CD1c-positive myeloid dendritic cell (primary cell): ENCODE data around the gene POGK.
"Not testable (repeated sequence)": the region's sequence is repeated elsewhere in the genome, so short reads cannot be mapped to it uniquely, and the experiment has no call there.

Experiments used
- DNase-seq: peaks from one replicate; pipeline ENCODE4 v3.0.0-alpha.2; 2016; ENCODE audit errors: extremely low spot score

POGK gene

DNA sequence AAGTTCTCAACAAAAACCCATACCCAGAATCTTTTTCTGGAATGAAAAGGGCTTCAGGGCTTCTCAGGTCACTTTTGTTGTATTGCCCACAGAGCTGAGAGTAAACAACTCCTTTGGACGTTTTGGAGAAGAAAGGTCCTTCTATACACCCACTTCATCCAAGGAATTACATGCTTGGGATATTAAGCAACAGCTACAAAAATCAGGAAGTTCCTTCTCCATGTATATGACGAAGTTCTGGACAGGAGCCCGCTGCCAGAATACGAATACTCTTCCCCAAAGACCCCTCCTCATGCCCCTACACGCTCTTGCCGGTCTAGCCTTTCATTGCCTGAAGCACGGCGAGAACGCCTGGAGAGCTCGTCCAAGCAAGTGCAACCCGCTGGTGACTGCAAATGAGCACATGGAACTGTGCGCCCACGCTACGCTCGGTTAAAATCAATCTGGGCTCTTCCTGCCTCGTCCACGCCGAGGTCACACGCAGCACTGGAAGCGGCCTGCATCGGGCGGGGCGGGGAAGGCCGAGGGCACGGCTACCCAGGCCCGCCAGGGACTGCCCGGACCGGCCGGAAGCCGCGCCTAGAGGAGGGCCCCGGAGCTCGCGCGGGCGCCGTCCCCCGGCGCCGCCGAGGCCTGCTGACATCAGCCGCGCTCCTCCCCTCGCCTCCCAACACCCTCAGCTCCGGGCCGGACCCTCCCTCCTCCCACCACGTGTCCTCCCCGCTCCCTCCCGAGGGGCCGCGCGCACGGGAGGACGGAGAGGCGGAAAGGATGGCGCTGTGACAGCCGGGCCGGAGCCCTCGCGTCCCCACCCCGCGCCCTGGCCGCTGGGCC is at the start of gene POGK:
Gene POGK, plus strand, starts transcription at position 710 of the 834 bp plus-strand sequence. CDS start 1,482 bp downstream, outside the sequence.
- DNase-seq = peak; percentile 95

GRCh38 chr1:166796620-166797236 is 42.5 kb upstream of the POGK start:
- no peak for DNase-seq

- DNase-seq = no peak
These were observed 30.3 kb upstream of the POGK start for GRCh38 chr1:166808952-166809351.

- DNase-seq = no peak
These were observed 27.6 kb upstream of the POGK start for GRCh38 chr1:166811691-166812090.

- no peak for DNase-seq
These were observed 25.6 kb upstream of the POGK start for GRCh38 chr1:166813508-166814223.

DNA sequence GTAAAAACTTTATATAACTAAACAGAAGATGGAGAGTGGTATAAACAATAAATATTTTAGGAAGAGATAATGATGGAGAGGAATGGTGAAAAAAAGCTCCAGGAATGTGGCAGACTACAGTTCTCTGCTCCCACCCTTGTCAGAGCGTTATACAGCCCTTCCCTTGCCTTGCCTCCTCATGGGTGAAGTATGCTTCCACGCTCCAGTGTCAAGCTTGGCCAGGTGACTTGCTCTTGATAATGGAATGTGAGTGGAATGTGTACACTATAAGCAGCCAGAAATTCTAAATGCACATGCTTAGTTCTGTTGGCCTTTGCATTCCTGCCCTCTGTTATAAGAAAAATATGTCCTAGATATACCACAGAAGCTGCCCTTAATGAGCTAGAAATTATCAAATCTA is 24.7 kb upstream of the POGK start:
- no peak for DNase-seq

DNA sequence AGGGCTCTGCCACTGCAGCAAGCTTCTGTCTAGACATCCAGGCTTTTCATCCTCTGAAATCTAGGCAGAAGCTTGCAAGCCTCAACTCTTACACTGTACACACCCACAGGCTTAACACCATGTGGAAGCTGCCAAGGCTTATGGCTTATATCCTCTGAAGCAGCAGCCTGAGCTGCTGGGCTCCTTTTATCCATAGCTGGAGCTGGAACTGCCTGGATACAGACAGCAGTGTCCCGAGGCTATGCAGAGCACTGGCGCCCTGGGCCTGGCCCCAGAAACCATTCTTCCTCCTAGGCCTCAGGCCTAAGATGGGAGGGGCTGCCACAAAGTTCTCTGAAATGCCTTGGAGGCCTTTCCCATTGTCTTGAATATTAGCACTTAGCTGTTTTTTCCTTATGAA is 19.3 kb upstream of the POGK start:
- DNase-seq = no peak

DNA sequence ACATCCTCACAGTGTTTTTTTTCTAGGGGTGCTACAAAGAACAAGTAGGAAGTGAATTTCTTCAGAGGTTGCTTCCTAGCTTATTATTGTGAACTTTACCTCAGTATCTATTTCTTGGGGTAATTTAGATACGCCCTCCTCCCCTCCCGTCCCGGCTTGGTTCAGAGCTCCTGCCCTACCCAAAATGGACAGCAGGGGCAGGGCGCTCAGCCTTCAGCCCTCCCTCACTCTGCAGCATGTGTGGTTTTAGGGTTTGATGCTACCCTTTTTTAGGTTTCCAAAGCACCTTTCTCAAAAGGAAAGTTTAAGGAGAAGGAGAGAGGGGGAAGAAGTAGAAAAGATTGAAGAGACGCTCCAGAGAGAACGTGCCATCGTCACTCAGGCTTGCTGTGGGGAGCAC is 16.9 kb upstream of the POGK start:
- no peak for DNase-seq

DNA sequence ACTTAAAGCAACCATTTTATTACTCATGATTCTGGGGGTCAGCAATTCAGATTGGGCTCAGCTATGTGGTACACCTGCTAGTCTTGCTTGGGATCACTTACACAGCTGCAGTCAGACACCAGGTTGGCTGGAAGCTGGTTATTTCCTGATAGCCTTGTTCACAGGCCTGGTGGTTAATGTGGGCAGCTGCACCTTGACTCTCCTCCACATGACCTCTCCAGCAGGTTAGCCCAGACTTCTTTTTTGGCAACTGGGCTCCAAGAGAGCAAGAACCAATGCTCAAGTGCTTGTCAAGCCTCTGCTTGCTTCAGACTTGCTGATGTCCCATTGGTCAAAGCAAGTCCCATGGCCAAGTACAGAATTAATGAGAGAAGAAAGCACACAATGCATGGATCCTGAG is 11.8 kb upstream of the POGK start:
- no peak for DNase-seq

GRCh38 chr1:166829762-166830161 is 9.5 kb upstream of the POGK start:
- not testable (repeated sequence) for DNase-seq

DNA sequence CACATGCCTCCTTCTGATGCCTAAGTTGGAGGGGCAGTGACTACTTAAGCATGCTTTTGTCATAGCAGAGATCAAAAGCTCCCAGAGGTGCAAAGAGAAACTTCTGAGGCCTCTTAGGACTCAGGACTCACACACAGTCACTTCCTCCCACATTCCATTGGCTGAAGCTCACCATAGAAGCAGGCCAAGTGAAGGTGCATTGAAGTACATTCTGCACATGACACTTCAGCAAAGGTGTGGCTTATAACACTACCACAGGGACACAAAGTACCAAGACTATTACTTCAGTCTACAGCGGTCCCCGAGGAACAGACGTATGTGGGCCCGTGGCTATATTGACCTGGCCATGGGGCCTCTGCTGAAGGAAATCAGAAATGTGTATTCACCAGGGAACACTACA is 2.5 kb upstream of the POGK start:
- DNase-seq = no peak

DNA sequence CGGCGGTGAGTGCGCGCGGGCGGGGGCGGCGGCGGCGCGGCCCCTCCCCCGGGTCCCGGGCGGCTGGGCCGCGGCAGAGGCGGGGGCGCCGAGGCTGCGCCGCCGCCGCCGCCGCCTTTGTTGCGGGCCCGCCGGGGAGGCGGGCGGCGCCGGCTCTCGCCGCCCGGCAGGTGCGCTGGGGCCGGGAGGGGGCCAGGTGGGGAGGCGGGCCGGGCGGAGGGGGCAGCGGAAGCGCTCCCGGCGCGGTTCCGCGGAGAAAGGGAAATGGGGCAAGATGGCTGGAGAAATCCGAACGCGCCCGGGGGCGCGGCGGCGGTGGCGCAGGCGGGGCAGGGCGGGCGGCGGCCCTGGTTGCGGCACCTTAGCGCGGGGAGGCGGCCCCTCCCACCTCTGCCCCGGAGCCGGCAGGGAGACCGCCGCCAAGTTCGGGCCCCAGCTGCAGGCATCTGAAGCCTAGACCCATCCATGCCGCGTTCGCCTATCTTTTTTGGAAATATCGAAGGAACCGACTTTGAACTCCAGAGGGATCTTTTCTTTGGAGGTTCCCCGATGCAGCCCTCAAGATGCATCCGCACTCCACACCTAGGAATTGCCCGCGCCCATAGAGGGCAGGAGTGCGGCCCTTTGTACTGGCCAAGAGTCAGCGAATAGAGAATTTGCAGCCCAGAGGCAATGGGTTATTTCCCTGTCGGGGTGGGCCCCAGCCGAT is 479 bp downstream of the POGK start:
- peak; percentile 68 for DNase-seq

DNA sequence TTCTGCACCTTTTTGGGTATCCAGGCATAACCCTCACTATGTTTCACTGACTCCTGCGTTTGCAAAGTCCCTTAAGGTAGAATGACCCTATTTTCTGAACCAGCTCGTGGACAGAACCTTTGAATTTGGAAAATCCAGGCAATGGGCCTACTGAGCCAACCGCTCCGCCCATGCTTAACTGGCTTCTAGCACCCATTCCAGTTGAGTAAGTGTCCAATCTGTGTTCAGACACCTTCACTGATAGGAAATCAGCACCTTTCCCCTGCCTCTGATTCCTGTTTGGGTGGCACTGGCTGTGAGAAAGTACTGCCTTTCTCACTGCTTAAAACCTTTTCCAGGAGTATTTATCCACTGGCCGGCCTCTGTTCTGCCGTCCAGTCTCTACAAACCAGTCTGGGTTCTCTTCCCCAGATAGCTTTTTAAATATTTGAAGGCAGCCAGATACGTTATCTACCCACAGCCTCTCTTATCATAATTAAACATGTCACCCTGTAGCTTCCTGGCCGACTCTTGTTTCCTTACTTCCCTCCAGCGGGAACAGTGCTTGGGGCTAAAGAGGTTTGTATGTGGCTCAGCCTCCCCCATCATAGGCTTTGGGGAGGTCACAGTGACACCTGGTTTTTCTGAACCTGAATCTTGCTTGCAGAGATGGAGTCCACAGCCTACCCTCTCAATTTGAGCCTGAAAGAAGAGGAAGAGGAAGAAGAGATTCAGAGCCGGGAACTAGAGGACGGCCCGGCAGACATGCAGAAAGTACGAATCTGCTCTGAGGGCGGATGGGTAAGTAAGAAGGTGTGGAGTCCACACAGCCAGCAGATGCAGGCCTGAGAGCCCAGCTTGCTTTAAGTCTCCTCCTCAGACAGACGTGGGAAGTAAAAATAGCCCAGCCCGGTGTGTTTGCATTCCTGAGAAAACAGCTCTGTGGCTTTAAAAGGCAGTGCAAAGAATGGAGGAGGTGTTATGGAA is 1.3 kb downstream of the POGK start:
- DNase-seq = peak; percentile 37

GRCh38 chr1:166843322-166843721 is 4.0 kb downstream of the POGK start:
- no peak for DNase-seq

DNA sequence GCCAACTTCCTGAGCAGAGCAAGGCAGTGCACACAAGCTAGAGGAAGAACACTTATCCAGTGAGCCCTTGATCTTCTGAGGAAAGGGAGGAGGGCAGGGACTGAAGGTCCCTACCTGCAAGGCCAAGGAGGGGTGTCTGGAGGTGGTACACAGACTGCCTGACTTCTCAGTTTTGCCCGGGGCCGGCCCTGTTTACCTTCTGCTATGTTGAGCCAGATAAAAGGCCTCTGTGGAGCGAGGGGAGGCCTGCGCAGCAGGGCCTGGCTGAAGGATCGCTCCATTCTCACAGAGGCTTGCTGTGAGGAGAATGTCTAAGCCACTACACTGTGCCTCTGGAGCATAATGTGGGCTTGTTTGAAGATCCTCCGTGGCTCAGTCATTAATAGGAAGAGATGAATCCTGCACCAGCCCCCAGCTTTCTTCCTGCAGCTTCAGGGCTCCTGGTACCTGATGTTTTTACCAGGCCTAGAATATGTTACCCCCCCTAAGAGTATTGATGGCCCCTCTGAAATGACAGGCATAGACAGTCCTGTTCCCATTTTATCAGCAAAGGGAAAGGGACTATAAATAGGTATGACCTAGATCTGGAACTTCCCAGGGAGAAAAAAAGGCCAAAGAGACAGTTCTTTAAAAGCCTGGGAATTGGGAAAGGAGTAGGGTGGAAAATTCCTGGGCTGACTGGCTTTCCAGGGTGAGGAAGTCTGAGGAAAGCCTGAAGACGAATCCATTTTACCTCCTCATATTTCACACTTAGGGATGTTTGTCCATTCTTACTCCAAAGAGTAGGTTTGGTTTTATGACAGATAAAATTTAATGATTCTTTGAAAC is 4.7 kb downstream of the POGK start:
- DNase-seq = no peak

GRCh38 chr1:166844791-166845190 is 5.5 kb downstream of the POGK start:
- no peak for DNase-seq

DNA sequence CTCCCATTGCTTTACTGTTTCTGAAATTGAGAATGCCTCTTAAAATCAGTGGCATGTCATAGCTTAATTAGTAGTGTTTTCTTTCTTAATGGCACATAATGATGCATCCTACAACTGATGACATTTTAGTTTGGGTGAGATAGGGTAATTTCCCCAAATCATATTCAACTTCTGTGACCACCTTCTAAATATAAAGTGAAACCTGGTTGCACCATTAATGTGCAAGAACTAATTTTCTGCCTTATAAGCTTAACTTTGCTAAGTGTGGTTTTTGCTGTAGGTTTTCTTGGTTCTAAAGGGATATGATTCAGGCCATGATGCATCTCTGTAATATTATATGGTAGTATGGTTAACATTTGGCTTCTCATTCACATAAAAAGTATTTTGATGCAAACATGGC is 8.9 kb downstream of the POGK start:
- DNase-seq = no peak

- no peak for DNase-seq
These were observed 9.9 kb downstream of the POGK start for GRCh38 chr1:166849135-166849534.

DNA sequence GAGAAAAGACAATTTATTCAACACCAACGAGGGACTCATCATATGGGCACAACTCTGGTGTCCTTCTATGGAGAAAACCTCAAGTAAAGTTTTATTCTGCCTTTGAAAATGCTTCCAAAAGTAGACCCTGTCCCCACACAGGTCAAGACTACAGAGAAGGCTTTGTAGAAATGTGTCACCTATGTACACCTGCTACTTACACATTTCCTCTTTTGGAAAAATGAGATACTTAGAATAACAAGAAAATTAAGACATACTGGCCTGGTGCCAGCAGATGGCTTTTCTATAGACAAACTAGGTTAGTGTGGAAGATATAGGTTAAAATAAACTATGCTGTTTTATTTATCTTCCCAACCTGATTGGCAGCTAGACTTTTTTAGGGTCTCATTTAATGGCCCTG is 13.6 kb downstream of the POGK start:
- no peak for DNase-seq

- DNase-seq = no peak
These were observed 16.3 kb downstream of the POGK start for GRCh38 chr1:166855558-166855957.
